Measurements from ENCODE around the gene N4BP2L2.

N4BP2L2 gene

GRCh38 chr13:32495429-32495828 lies 43.2 kb downstream of the N4BP2L2 start:
- TF ChIP-seq CTCF (IDR thresholded peaks at IDR 0.05; ENCODE audit: control insufficient read depth, extremely low read depth, insufficient read depth): no peak
- no peak for DNase-seq (ENCODE audit: low read depth)
- no peak overlapping the region for H3K4me3 ChIP-seq (ENCODE audit: low read depth, low read length)

GRCh38 chr13:32491028-32491427 lies 47.6 kb downstream of the N4BP2L2 start:
- DNase-seq (ENCODE audit: low read depth): no peak
- TF ChIP-seq CTCF (IDR thresholded peaks at IDR 0.05; ENCODE audit: control insufficient read depth, extremely low read depth, insufficient read depth): no peak

GRCh38 chr13:32476892-32477291 lies 61.7 kb downstream of the N4BP2L2 start:
- no peak for DNase-seq (ENCODE audit: low read depth)
- TF ChIP-seq CTCF (IDR thresholded peaks at IDR 0.05; ENCODE audit: control insufficient read depth, extremely low read depth, insufficient read depth): no peak
- no peak overlapping the region for H3K4me3 ChIP-seq (ENCODE audit: low read depth, low read length)

More at GRCh38 chr13:32491028-32491427, 47.6 kb downstream of the N4BP2L2 start:
- H3K4me3 ChIP-seq (ENCODE audit: low read depth, low read length): no peak overlapping the region

- H3K4me3 ChIP-seq (ENCODE audit: low read depth, low read length): no peak overlapping the region
- no peak for TF ChIP-seq CTCF (IDR thresholded peaks at IDR 0.05; ENCODE audit: control insufficient read depth, extremely low read depth, insufficient read depth)
- DNase-seq (ENCODE audit: low read depth): peak; percentile 52
Measured at GRCh38 chr13:32476021-32476731, 62.4 kb downstream of the N4BP2L2 start.

- DNase-seq (ENCODE audit: low read depth): no peak
- TF ChIP-seq CTCF (IDR thresholded peaks at IDR 0.05; ENCODE audit: control insufficient read depth, extremely low read depth, insufficient read depth): no peak
- H3K4me3 ChIP-seq (ENCODE audit: low read depth, low read length): no peak overlapping the region
Measured at GRCh38 chr13:32474999-32475792, 63.4 kb downstream of the N4BP2L2 start.

- no peak for TF ChIP-seq CTCF (IDR thresholded peaks at IDR 0.05; ENCODE audit: control insufficient read depth, extremely low read depth, insufficient read depth)
- no peak for DNase-seq (ENCODE audit: low read depth)
- no peak overlapping the region for H3K4me3 ChIP-seq (ENCODE audit: low read depth, low read length)
Measured at GRCh38 chr13:32473650-32474049, 64.9 kb downstream of the N4BP2L2 start.
